Cerebellar cortex (tissue), 1 donor: ENCODE data around the gene SMYD4.
A peak's percentile ranks its signal among the peaks of the same experiment; 100 is the strongest.
"Not testable (repeated sequence)": the region's sequence is repeated elsewhere in the genome, so short reads cannot be mapped to it uniquely, and the experiment has no call there.

Source experiments
- DNase-seq: peaks from one replicate; pipeline ENCODE4 v3.0.0-alpha.2; 2015; ENCODE audit warnings: low spot score

SMYD4 gene

GRCh38 chr17:1830288-1830687 is 586 bp upstream of the SMYD4 start:
- peak; percentile 48 for DNase-seq

GRCh38 chr17:1829216-1829591 is 498 bp downstream of the SMYD4 start:
- DNase-seq = peak; percentile 33

- DNase-seq = no peak
These were observed 9.0 kb downstream of the SMYD4 start for GRCh38 chr17:1820528-1821252.

- no peak for DNase-seq
These were observed 16.6 kb downstream of the SMYD4 start for GRCh38 chr17:1813088-1813487.

GRCh38 chr17:1810450-1811103 is 19.1 kb downstream of the SMYD4 start:
- DNase-seq = no peak

GRCh38 chr17:1809815-1810214 is 19.9 kb downstream of the SMYD4 start:
- not testable (repeated sequence) for DNase-seq

GRCh38 chr17:1808644-1809043 is 21.1 kb downstream of the SMYD4 start:
- no peak for DNase-seq

GRCh38 chr17:1807890-1808289 is 21.8 kb downstream of the SMYD4 start:
- DNase-seq = no peak

- no peak for DNase-seq
These were observed 26.4 kb downstream of the SMYD4 start for GRCh38 chr17:1803280-1803679.

GRCh38 chr17:1802429-1802828 is 27.3 kb downstream of the SMYD4 start:
- DNase-seq = no peak

GRCh38 chr17:1800712-1801111 is 29.0 kb downstream of the SMYD4 start:
- DNase-seq = no peak

GRCh38 chr17:1800240-1800639 is 29.5 kb downstream of the SMYD4 start:
- no peak for DNase-seq

GRCh38 chr17:1797846-1798245 is 31.9 kb downstream of the SMYD4 start:
- DNase-seq = not testable (repeated sequence)

GRCh38 chr17:1797323-1797722 is 32.4 kb downstream of the SMYD4 start:
- DNase-seq = peak; percentile 53

- DNase-seq = peak; percentile 89
These were observed 32.9 kb downstream of the SMYD4 start for GRCh38 chr17:1796800-1797199.

GRCh38 chr17:1793447-1793806 is 36.3 kb downstream of the SMYD4 start:
- DNase-seq = no peak

- no peak for DNase-seq
These were observed 36.9 kb downstream of the SMYD4 start for GRCh38 chr17:1792495-1793446.

GRCh38 chr17:1789936-1790335 is 39.8 kb downstream of the SMYD4 start:
- DNase-seq = no peak

- DNase-seq = no peak
These were observed 42.3 kb downstream of the SMYD4 start for GRCh38 chr17:1787301-1787902.

GRCh38 chr17:1786708-1787107 is 43.0 kb downstream of the SMYD4 start:
- DNase-seq = no peak

GRCh38 chr17:1785930-1786329 is 43.8 kb downstream of the SMYD4 start:
- no peak for DNase-seq
